ENCODE results near the gene C14orf119. TPM values are rescaled to one million over a fixed set of nuclear protein-coding genes. Genes with fewer than 3 reads are reported as not detected.

Gene C14orf119
- total RNA-seq, 1 experiment from 2014 or later = 65.1 TPM

- no peaks in the 10 kb centered on the region for H3K4me1 Mint-ChIP-seq
- Histone ChIP-seq H3K23me2 (ENCODE audit: insufficient read length, low read depth, low read length, poor library complexity, severe bottlenecking) (no peaks in the 10 kb centered on the region), H3K9ac (ENCODE audit: extremely low read depth, insufficient read length, low read length) (no peak overlapping the region), H3K27ac (ENCODE audit: insufficient read length, low read depth, low read length) (no peak overlapping the region), H3K18ac (ENCODE audit: insufficient read length, low read depth, low read length) (no peak overlapping the region), H2BK12ac (ENCODE audit: insufficient read length, low read depth, low read length) (no peak overlapping the region), H2BK15ac (ENCODE audit: low read depth, low read length) (no peak overlapping the region), H3K27me3 (ENCODE audit: insufficient read depth, low read length) (no peaks in the 10 kb centered on the region), H3K79me2 (ENCODE audit: insufficient read depth, low read length) (no peaks in the 10 kb centered on the region), H3K4me1 (ENCODE audit: insufficient read depth, low read length) (no peaks in the 10 kb centered on the region), H3T11ph (ENCODE audit: low read length) (no peak overlapping the region), H3K4ac (ENCODE audit: low read depth, low read length) (no peak overlapping the region), H2AFZ (ENCODE audit: low read length) (no peak overlapping the region), H3K14ac (ENCODE audit: insufficient read depth, low read length) (no peak overlapping the region), H4K8ac (replicated peaks; ENCODE audit: insufficient read length, low read depth, low read length) (no peak overlapping the region), H3K56ac (ENCODE audit: insufficient read length, low read depth, low read length) (no peak overlapping the region), H2BK20ac (ENCODE audit: low read depth, low read length, poor library complexity, severe bottlenecking) (no peak overlapping the region), H4K91ac (ENCODE audit: insufficient read length, low read depth, low read length) (no peak overlapping the region), H2BK5ac (ENCODE audit: insufficient read length, low read length) (no peak overlapping the region), H2AK5ac (ENCODE audit: insufficient read length, low read length) (no peak overlapping the region), H3K9me3 (ENCODE audit: control insufficient read depth, low read depth, low read length) (no peaks in the 10 kb centered on the region), H4K5ac (ENCODE audit: insufficient read length, low read depth, low read length) (no peak overlapping the region), H3K79me1 (ENCODE audit: insufficient read depth, low read depth, low read length, poor library complexity, severe bottlenecking) (no peaks in the 10 kb centered on the region), H4K20me1 (ENCODE audit: control insufficient read depth, insufficient read depth, insufficient read length) (no peaks in the 10 kb centered on the region), H3K23ac (ENCODE audit: insufficient read length, low read depth, low read length) (no peak overlapping the region), H3K4me2 (ENCODE audit: insufficient read depth, insufficient read length, low read length) (no peak overlapping the region), H2BK120ac (ENCODE audit: low read depth, low read length, poor library complexity, severe bottlenecking) (no peak overlapping the region)
- DNase-seq = no peak
- no CpG with 5 or more reads among the region's 2 CpGs for WGBS (ENCODE audit: extremely low coverage, insufficient read length, low lambda C conversion rate)
- peaks cover 54 to 93% (median 85%) of the 10 kb centered on the region in 3 experiments; a peak in 6 of 7 replicates for H3K36me3 Mint-ChIP-seq (ENCODE audit: insufficient read depth in 1 of 3, low read depth in 3 of 3)
- H3K9me3 Mint-ChIP-seq = no peaks in the 10 kb centered on the region; a peak in 1 of 5 replicates
- no peak for TF ChIP-seq CTCF (conservative IDR thresholded peaks at IDR 0.05)
- H3K27me3 Mint-ChIP-seq (ENCODE audit: low read depth) = no peaks in the 10 kb centered on the region
- no peak overlapping the region for H3K4me3 Mint-ChIP-seq
- no peak overlapping the region for H3K27ac Mint-ChIP-seq
These were observed 15.6 kb upstream of the C14orf119 start for GRCh38 chr14:23079716-23080115.

Data from H9 (cell line).